ENCODE data around the gene SMOC2. TPM values are rescaled to one million over a fixed set of nuclear protein-coding genes. Genes with fewer than 3 reads are reported as not detected.
A peak's percentile ranks its signal among the peaks of the same experiment; 100 is the strongest.

Gene SMOC2
- total RNA-seq, 3 donors from 2014 or later = 11.4 to 40.4 (median 18.8) TPM

GRCh38 chr6:168408504-168409136 lies 32.4 kb upstream of the SMOC2 start:
- H3K36me3 ChIP-seq (ENCODE audit: low read depth) = no peaks in the 10 kb centered on the region
- ATAC-seq (peak; percentile 65), DNase-seq (no peak)
- no peak for TF ChIP-seq CTCF (IDR thresholded peaks at IDR 0.05)
- no peaks in the 10 kb centered on the region for H3K4me1 ChIP-seq (ENCODE audit: low read depth)
- no peak overlapping the region for H3K4me3 ChIP-seq
- H3K9me3 ChIP-seq = no peaks in the 10 kb centered on the region
- intact Hi-C loops (cut with DNase I, micrococcal nuclease) = no loop called here

- no peak for DNase-seq
- intact Hi-C loops (cut with DNase I, micrococcal nuclease) = no loop called here
- Histone ChIP-seq H3K4me1 (ENCODE audit: low read depth) (no peaks in the 10 kb centered on the region), H3K36me3 (ENCODE audit: low read depth) (no peaks in the 10 kb centered on the region), H3K9me3 (no peaks in the 10 kb centered on the region), H3K4me3 (no peak overlapping the region)
- TF ChIP-seq CTCF (IDR thresholded peaks at IDR 0.05) = no peak
- ATAC-seq = no peak
Observed at GRCh38 chr6:168410035-168410434, 30.9 kb upstream of the SMOC2 start.

GRCh38 chr6:168410554-168411011 lies 30.4 kb upstream of the SMOC2 start:
- Histone ChIP-seq H3K9me3 (no peaks in the 10 kb centered on the region), H3K4me3 (no peak overlapping the region), H3K4me1 (ENCODE audit: low read depth) (no peaks in the 10 kb centered on the region), H3K36me3 (ENCODE audit: low read depth) (no peaks in the 10 kb centered on the region)
- DNase-seq = no peak
- no peak for TF ChIP-seq CTCF (IDR thresholded peaks at IDR 0.05)
- intact Hi-C loops (cut with DNase I, micrococcal nuclease) = no loop called here
- ATAC-seq = no peak

GRCh38 chr6:168411130-168411529 lies 29.9 kb upstream of the SMOC2 start:
- H3K9me3 ChIP-seq = no peaks in the 10 kb centered on the region
- no peaks in the 10 kb centered on the region for H3K4me1 ChIP-seq (ENCODE audit: low read depth)
- H3K4me3 ChIP-seq = no peak overlapping the region
- intact Hi-C loops (cut with DNase I, micrococcal nuclease) = no loop called here
- no peak for DNase-seq
- TF ChIP-seq CTCF (IDR thresholded peaks at IDR 0.05) = no peak
- H3K36me3 ChIP-seq (ENCODE audit: low read depth) = no peaks in the 10 kb centered on the region
- ATAC-seq = no peak

GRCh38 chr6:168411793-168412192 lies 29.2 kb upstream of the SMOC2 start:
- ATAC-seq (no peak), DNase-seq (no peak)
- no peaks in the 10 kb centered on the region for H3K9me3 ChIP-seq
- TF ChIP-seq CTCF (IDR thresholded peaks at IDR 0.05) = no peak
- H3K4me3 ChIP-seq = no peak overlapping the region
- H3K4me1 ChIP-seq (ENCODE audit: low read depth) = no peaks in the 10 kb centered on the region
- no peaks in the 10 kb centered on the region for H3K36me3 ChIP-seq (ENCODE audit: low read depth)
- intact Hi-C loops (cut with DNase I, micrococcal nuclease) = no loop called here

- Histone ChIP-seq H3K9me3 (no peaks in the 10 kb centered on the region), H3K36me3 (ENCODE audit: low read depth) (no peaks in the 10 kb centered on the region), H3K4me1 (ENCODE audit: low read depth) (no peaks in the 10 kb centered on the region), H3K4me3 (no peak overlapping the region)
- TF ChIP-seq CTCF (IDR thresholded peaks at IDR 0.05) = no peak
- intact Hi-C loops (cut with DNase I, micrococcal nuclease) = no loop called here
- DNase-seq (no peak), ATAC-seq (no peak)
Observed at GRCh38 chr6:168412456-168412855, 28.5 kb upstream of the SMOC2 start.

Measured in mucosa of descending colon (tissue), 3 donors.